Measurements from ENCODE around the gene ARID3A. TPM values are rescaled to one million over a fixed set of nuclear protein-coding genes. Genes with fewer than 3 reads are reported as not detected.

Gene ARID3A
- total and polyA plus RNA-seq, 2 of the 8 experiments (the other 6 are each of a cell fraction or from before 2014, with no cell fraction given), result 40.5 to 77.4 TPM

DNA sequence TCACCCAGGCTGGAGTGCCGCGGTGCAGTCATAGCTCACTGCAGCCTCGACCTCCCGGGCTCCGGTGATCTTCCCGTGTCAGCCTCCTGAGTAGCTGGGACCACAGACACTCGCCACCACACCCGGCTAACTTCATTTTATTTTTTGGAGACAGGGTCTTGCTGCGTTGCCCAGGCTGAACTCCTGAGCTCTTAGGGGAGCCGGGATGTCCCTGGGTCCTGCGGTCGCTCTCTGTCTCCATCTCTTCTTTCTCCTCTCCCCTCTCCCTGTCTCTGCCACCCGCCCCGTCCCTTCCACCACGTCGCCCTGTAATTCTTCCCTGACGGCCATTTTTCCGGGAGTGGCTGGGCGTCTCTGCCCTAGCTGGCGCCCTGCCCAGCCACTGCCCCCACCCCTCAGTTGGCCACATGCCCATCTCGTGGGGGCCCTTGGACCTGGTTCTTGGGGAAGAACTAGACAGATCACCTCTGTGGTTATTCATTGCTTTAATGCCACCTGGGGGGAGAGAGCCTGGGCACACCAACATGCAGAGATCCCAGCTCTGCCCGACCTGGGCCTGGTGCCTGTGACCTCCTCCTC is 18.9 kb downstream of the ARID3A start:
- Histone ChIP-seq H3K23ac (ENCODE audit: insufficient read length) (no peak overlapping the region), H3K56ac (replicated peaks; ENCODE audit: insufficient read length, low read depth, low read length) (no peak overlapping the region), H3K9ac (replicated peaks in 1 of 4; ENCODE audit: extremely low read depth in 1 of 4, low read depth in 3 of 4, low read length in 3 of 4) (no peak overlapping the region), H3K27ac (ENCODE audit: low read depth, low read length) (no peak overlapping the region), H3K79me2 (ENCODE audit: control insufficient read depth in 1 of 2, insufficient read depth in 2 of 2, low read length in 2 of 2) (peaks cover 5 to 29% of the 10 kb centered on the region in 2 experiments; a peak in 3 of 4 replicates), H3K4me3 (ENCODE audit: extremely low read depth in 1 of 4, insufficient read depth in 2 of 4, low read depth in 3 of 4, low read length in 4 of 4) (no peak overlapping the region), H2BK20ac (ENCODE audit: low read length) (no peak overlapping the region), H3K79me1 (ENCODE audit: low read depth, low read length) (peaks cover 17% of the 10 kb centered on the region), H2AK5ac (ENCODE audit: low read depth, low read length) (no peak overlapping the region), H4K5ac (ENCODE audit: insufficient read length, low read depth, low read length) (no peak overlapping the region), H3K4ac (replicated peaks; ENCODE audit: insufficient read length, low read depth, low read length) (no peak overlapping the region), H3K9me3 (ENCODE audit: insufficient read depth in 2 of 2, low read depth in 1 of 2, low read length in 1 of 2) (no peaks in the 10 kb centered on the region), H2BK12ac (ENCODE audit: low read depth, low read length) (no peak overlapping the region), H4K8ac (ENCODE audit: extremely low read depth, insufficient read depth, low read length) (peak overlapping the region; percentile 68), H3K27me3 (replicated peaks in 1 of 4; ENCODE audit: control insufficient read depth in 3 of 4, extremely low read depth in 1 of 4, insufficient read depth in 3 of 4, low read length in 3 of 4) (no peaks in the 10 kb centered on the region), H4K20me1 (replicated peaks in 1 of 2; ENCODE audit: control insufficient read depth in 1 of 2, insufficient read depth in 2 of 2, low read length in 2 of 2) (peaks cover 4 to 32% of the 10 kb centered on the region in 2 experiments), H2AFZ (ENCODE audit: low read length) (no peak overlapping the region), H3K4me2 (ENCODE audit: insufficient read depth in 1 of 2, low read depth in 2 of 2, low read length in 2 of 2) (no peak overlapping the region), H2BK15ac (ENCODE audit: low read length) (no peak overlapping the region), H2BK5ac (ENCODE audit: low read depth, low read length) (no peak overlapping the region), H3K18ac (ENCODE audit: extremely low read depth, low read length) (no peak overlapping the region), H3K23me2 (ENCODE audit: low read depth, low read length) (no peaks in the 10 kb centered on the region), H3K14ac (ENCODE audit: insufficient read length) (no peak overlapping the region), H3K36me3 (ENCODE audit: control insufficient read depth in 2 of 4, insufficient read depth in 4 of 4, low read length in 3 of 4) (peaks cover 0 to 12% (median 1%) of the 10 kb centered on the region in 4 experiments; a peak in 2 of 8 replicates), H3K4me1 (replicated peaks in 1 of 4; ENCODE audit: control insufficient read depth in 3 of 4, insufficient read depth in 4 of 4, low read length in 3 of 4) (no peaks in the 10 kb centered on the region), H4K91ac (replicated peaks; ENCODE audit: insufficient read length, low read length) (no peak overlapping the region), H2BK120ac (replicated peaks; ENCODE audit: low read depth, low read length) (no peak overlapping the region)
- ChIA-PET POLR2A (ENCODE audit: partially characterized antibody) (interaction anchor here (1.1 to 1.3 kb wide), 4 partner anchors 10 to 35 kb away, joined by 3 to 4 read pairs (median 3); no protein-coding TSS in a partner anchor), CTCF (ENCODE audit: partially characterized antibody) (interaction anchor here (1.0 to 1.4 kb wide), 3 partner anchors 15 to 46 kb away, joined by 3 read pairs; partner anchors contain the start of gene WDR18)
- WGBS, 2 experiments (ENCODE audit: extremely low coverage in 1 of 2, insufficient coverage in 1 of 2, insufficient read length in 1 of 2, insufficient replicate concordance in 2 of 2, low coverage in 1 of 2, low lambda C conversion rate in 2 of 2, missing lambda C conversion rate in 1 of 2), result 94% methylated on average over 13 of the region's 22 CpGs; no CpG with 5 or more reads in 1 of the 2 experiments
- TF ChIP-seq GTF2F1 (IDR thresholded peaks at IDR 0.05; ENCODE audit: borderline replicate concordance, low read depth, low read length) (no peak), ZNF274 (IDR thresholded peaks at IDR 0.05; ENCODE audit: borderline replicate concordance, extremely low read depth, low read length) (no peak), SAP30 (IDR thresholded peaks at IDR 0.05; ENCODE audit: insufficient read depth, insufficient replicate concordance, low read length) (no peak), BRCA1 (IDR thresholded peaks at IDR 0.05; ENCODE audit: low read depth, low read length) (no peak), MAFK (IDR thresholded peaks at IDR 0.05; ENCODE audit: low read depth, low read length) (no peak), KDM4A (IDR thresholded peaks at IDR 0.05; ENCODE audit: low read depth, low read length, severe bottlenecking) (no peak)
- DNase-seq (ENCODE audit: low read depth in 1 of 2, low spot score in 2 of 2) (no peak), FAIRE-seq (no peak)
